ENCODE measurements around the gene C8G. TPM values are rescaled to one million over a fixed set of nuclear protein-coding genes. Genes with fewer than 3 reads are reported as not detected.

Gene C8G
- total RNA-seq, 1 experiment from 2014 or later, result 0.85 TPM

- Mint-ChIP-seq H3K4me3 (no peak overlapping the region), H3K9me3 (peaks cover 3% of the 10 kb centered on the region; the same call in 1 of the 2 replicates), H3K36me3 (peaks cover 51% of the 10 kb centered on the region), H3K27me3 (ENCODE audit: low read depth) (no peaks in the 10 kb centered on the region), H3K4me1 (peaks cover 6% of the 10 kb centered on the region), H3K27ac (no peak overlapping the region)
- ChIA-PET POLR2A (no interaction called here), CTCF (interaction anchor here (0.8 kb wide), 1 partner anchor 98 kb away, joined by 3 read pairs; no protein-coding TSS in a partner anchor)
- no peak for ATAC-seq
- TF ChIP-seq, protein P1, sequence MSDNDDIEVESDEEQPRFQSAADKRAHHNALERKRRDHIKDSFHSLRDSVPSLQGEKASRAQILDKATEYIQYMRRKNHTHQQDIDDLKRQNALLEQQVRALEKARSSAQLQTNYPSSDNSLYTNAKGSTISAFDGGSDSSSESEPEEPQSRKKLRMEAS (CRISPR knock-in tag; IDR thresholded peaks at IDR 0.05), result no peak
- TF ChIP-seq ZNF396 (CRISPR knock-in tag; IDR thresholded peaks at IDR 0.05; ENCODE audit: borderline replicate concordance) (no peak), ZSCAN18 (CRISPR knock-in tag; IDR thresholded peaks at IDR 0.05) (no peak), CREB1 (CRISPR knock-in tag; IDR thresholded peaks at IDR 0.05) (no peak), ATF3 (CRISPR knock-in tag; conservative IDR thresholded peaks at IDR 0.05) (no peak), ZMAT4 (CRISPR knock-in tag; IDR thresholded peaks at IDR 0.05) (no peak)
- TF ChIP-seq, protein P2, sequence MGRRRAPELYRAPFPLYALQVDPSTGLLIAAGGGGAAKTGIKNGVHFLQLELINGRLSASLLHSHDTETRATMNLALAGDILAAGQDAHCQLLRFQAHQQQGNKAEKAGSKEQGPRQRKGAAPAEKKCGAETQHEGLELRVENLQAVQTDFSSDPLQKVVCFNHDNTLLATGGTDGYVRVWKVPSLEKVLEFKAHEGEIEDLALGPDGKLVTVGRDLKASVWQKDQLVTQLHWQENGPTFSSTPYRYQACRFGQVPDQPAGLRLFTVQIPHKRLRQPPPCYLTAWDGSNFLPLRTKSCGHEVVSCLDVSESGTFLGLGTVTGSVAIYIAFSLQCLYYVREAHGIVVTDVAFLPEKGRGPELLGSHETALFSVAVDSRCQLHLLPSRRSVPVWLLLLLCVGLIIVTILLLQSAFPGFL (CRISPR knock-in tag; IDR thresholded peaks at IDR 0.05; ENCODE audit: borderline replicate concordance), result no peak
- TF ChIP-seq, protein P3, sequence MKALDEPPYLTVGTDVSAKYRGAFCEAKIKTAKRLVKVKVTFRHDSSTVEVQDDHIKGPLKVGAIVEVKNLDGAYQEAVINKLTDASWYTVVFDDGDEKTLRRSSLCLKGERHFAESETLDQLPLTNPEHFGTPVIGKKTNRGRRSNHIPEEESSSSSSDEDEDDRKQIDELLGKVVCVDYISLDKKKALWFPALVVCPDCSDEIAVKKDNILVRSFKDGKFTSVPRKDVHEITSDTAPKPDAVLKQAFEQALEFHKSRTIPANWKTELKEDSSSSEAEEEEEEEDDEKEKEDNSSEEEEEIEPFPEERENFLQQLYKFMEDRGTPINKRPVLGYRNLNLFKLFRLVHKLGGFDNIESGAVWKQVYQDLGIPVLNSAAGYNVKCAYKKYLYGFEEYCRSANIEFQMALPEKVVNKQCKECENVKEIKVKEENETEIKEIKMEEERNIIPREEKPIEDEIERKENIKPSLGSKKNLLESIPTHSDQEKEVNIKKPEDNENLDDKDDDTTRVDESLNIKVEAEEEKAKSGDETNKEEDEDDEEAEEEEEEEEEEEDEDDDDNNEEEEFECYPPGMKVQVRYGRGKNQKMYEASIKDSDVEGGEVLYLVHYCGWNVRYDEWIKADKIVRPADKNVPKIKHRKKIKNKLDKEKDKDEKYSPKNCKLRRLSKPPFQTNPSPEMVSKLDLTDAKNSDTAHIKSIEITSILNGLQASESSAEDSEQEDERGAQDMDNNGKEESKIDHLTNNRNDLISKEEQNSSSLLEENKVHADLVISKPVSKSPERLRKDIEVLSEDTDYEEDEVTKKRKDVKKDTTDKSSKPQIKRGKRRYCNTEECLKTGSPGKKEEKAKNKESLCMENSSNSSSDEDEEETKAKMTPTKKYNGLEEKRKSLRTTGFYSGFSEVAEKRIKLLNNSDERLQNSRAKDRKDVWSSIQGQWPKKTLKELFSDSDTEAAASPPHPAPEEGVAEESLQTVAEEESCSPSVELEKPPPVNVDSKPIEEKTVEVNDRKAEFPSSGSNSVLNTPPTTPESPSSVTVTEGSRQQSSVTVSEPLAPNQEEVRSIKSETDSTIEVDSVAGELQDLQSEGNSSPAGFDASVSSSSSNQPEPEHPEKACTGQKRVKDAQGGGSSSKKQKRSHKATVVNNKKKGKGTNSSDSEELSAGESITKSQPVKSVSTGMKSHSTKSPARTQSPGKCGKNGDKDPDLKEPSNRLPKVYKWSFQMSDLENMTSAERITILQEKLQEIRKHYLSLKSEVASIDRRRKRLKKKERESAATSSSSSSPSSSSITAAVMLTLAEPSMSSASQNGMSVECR (CRISPR knock-in tag; IDR thresholded peaks at IDR 0.05; ENCODE audit: borderline replicate concordance), result no peak
- DNase-seq (ENCODE audit: low spot score), result no peak
Observed at GRCh38 chr9:136931611-136932130, 13.4 kb upstream of the C8G start.

- ATAC-seq, result no peak
- Mint-ChIP-seq H3K27ac (no peak overlapping the region), H3K4me3 (no peak overlapping the region), H3K9me3 (peaks cover 3% of the 10 kb centered on the region; the same call in 1 of the 2 replicates), H3K4me1 (peaks cover 9% of the 10 kb centered on the region), H3K27me3 (ENCODE audit: low read depth) (no peaks in the 10 kb centered on the region), H3K36me3 (peaks cover 42% of the 10 kb centered on the region)
- POLR2A ChIA-PET, result no interaction called here
- no peak for DNase-seq (ENCODE audit: low spot score)
- CTCF ChIA-PET, result no interaction called here
- TF ChIP-seq FOXP1 (CRISPR knock-in tag; IDR thresholded peaks at IDR 0.05; ENCODE audit: borderline replicate concordance), result no peak
- TF ChIP-seq, protein P4, sequence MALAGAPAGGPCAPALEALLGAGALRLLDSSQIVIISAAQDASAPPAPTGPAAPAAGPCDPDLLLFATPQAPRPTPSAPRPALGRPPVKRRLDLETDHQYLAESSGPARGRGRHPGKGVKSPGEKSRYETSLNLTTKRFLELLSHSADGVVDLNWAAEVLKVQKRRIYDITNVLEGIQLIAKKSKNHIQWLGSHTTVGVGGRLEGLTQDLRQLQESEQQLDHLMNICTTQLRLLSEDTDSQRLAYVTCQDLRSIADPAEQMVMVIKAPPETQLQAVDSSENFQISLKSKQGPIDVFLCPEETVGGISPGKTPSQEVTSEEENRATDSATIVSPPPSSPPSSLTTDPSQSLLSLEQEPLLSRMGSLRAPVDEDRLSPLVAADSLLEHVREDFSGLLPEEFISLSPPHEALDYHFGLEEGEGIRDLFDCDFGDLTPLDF (CRISPR knock-in tag; IDR thresholded peaks at IDR 0.05), result no peak
- no peak for TF ChIP-seq NFYB (CRISPR knock-in tag; conservative IDR thresholded peaks at IDR 0.05; ENCODE audit: low read depth)
- TF ChIP-seq, protein P5, sequence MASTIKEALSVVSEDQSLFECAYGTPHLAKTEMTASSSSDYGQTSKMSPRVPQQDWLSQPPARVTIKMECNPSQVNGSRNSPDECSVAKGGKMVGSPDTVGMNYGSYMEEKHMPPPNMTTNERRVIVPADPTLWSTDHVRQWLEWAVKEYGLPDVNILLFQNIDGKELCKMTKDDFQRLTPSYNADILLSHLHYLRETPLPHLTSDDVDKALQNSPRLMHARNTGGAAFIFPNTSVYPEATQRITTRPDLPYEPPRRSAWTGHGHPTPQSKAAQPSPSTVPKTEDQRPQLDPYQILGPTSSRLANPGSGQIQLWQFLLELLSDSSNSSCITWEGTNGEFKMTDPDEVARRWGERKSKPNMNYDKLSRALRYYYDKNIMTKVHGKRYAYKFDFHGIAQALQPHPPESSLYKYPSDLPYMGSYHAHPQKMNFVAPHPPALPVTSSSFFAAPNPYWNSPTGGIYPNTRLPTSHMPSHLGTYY (CRISPR knock-in tag; IDR thresholded peaks at IDR 0.05), result no peak
- no peak for TF ChIP-seq GRHL2 (CRISPR knock-in tag; IDR thresholded peaks at IDR 0.05; ENCODE audit: insufficient replicate concordance, severe bottlenecking)
- no peak for TF ChIP-seq KAT7 (CRISPR knock-in tag; IDR thresholded peaks at IDR 0.05; ENCODE audit: borderline replicate concordance)
- no peak for TF ChIP-seq JAZF1 (CRISPR knock-in tag; IDR thresholded peaks at IDR 0.05)
- TF ChIP-seq, protein P6, sequence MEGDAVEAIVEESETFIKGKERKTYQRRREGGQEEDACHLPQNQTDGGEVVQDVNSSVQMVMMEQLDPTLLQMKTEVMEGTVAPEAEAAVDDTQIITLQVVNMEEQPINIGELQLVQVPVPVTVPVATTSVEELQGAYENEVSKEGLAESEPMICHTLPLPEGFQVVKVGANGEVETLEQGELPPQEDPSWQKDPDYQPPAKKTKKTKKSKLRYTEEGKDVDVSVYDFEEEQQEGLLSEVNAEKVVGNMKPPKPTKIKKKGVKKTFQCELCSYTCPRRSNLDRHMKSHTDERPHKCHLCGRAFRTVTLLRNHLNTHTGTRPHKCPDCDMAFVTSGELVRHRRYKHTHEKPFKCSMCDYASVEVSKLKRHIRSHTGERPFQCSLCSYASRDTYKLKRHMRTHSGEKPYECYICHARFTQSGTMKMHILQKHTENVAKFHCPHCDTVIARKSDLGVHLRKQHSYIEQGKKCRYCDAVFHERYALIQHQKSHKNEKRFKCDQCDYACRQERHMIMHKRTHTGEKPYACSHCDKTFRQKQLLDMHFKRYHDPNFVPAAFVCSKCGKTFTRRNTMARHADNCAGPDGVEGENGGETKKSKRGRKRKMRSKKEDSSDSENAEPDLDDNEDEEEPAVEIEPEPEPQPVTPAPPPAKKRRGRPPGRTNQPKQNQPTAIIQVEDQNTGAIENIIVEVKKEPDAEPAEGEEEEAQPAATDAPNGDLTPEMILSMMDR (IDR thresholded peaks at IDR 0.05), result no peak
- no peak for TF ChIP-seq ZNF138 (CRISPR knock-in tag; conservative IDR thresholded peaks at IDR 0.05)
- no peak for TF ChIP-seq CBFB (CRISPR knock-in tag; IDR thresholded peaks at IDR 0.05; ENCODE audit: low read depth)
- TF ChIP-seq ZNF423 (CRISPR knock-in tag; IDR thresholded peaks at IDR 0.05), result no peak
Observed at GRCh38 chr9:136934277-136934676, 10.8 kb upstream of the C8G start.

Measured in WTC11 (cell line).